ENCODE results near the gene SLC2A9. TPM values are rescaled to one million over a fixed set of nuclear protein-coding genes. Genes with fewer than 3 reads are reported as not detected.
A peak's percentile ranks its signal among the peaks of the same experiment; 100 is the strongest.

Gene SLC2A9
- total RNA-seq, 1 donor from 2014 or later: 19.0 TPM

DNA sequence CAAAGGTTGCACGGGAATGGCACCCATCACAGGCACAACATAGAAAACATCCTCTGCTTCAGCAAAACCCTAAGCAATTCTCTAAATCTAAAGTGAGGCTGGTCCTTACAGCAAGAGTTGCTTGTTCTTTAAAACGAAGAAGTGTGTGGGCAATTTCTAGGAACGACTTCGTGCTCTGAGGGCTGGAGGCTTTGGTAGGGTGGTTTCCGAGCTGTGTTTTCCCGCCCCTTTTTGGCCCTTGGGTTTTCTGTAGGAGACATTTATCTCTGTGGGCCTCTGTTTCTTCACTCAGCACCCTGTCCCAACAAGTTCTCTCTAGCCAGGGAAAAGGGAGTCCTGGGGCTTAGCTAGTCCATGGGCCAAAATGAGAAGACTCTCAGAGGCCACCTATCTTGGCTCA, 84.2 kb downstream of the SLC2A9 start:
- no peaks in the 10 kb centered on the region for H3K27me3 ChIP-seq
- H3K9me3 ChIP-seq: no peaks in the 10 kb centered on the region
- no peak for DNase-seq
- no peak overlapping the region for H3K4me3 ChIP-seq
- no peaks in the 10 kb centered on the region for H3K36me3 ChIP-seq
- no peak overlapping the region for H3K27ac ChIP-seq
- H3K4me1 ChIP-seq: no peaks in the 10 kb centered on the region
- TF ChIP-seq CTCF (IDR thresholded peaks at IDR 0.05): no peak
- intact Hi-C loops (cut with DNase I): no loop called here
- ATAC-seq: no peak

DNA sequence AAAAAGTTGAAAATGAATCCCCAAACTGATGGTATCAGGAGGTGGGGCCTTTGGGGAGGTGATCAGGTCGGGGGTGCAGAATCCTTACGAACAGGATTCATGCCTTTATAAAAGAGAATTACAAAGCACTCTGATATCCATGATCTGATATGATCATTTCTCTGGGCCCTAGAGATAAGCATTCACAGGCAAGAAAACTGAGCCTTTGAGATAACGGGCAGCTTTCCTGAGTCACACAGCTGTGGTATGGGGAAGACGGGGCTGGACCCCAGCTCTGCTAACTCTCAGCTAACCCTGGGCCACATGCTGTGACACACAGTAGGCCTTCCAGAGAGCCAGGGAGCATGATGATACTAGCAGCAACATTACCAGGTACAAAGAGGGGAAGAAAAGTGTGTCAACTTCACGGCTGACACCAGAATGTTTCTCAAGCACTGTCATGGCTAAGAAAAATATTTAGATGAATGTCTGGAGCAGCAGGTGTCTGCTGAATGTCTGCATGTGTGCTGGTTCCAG, 85.1 kb downstream of the SLC2A9 start:
- no peak overlapping the region for H3K4me3 ChIP-seq
- TF ChIP-seq CTCF (IDR thresholded peaks at IDR 0.05): no peak
- H3K27ac ChIP-seq: no peak overlapping the region
- DNase-seq (no peak), ATAC-seq (no peak)
- no peaks in the 10 kb centered on the region for H3K27me3 ChIP-seq
- intact Hi-C loops (cut with DNase I): no loop called here
- no peaks in the 10 kb centered on the region for H3K36me3 ChIP-seq
- no peaks in the 10 kb centered on the region for H3K9me3 ChIP-seq
- H3K4me1 ChIP-seq: no peaks in the 10 kb centered on the region

- Histone ChIP-seq H3K4me3 (no peak overlapping the region), H3K27me3 (no peaks in the 10 kb centered on the region), H3K9me3 (no peaks in the 10 kb centered on the region), H3K36me3 (no peaks in the 10 kb centered on the region), H3K4me1 (no peaks in the 10 kb centered on the region), H3K27ac (no peak overlapping the region)
- intact Hi-C loops (cut with DNase I): no loop called here
- DNase-seq: no peak
- peak; percentile 44 for ATAC-seq
- no peak for TF ChIP-seq CTCF (IDR thresholded peaks at IDR 0.05)
Measured at GRCh38 chr4:9933956-9934355, 87.3 kb downstream of the SLC2A9 start.

- no peak for TF ChIP-seq CTCF (IDR thresholded peaks at IDR 0.05)
- no peak for ATAC-seq
Measured at GRCh38 chr4:9933184-9933583, 88.1 kb downstream of the SLC2A9 start.

DNA sequence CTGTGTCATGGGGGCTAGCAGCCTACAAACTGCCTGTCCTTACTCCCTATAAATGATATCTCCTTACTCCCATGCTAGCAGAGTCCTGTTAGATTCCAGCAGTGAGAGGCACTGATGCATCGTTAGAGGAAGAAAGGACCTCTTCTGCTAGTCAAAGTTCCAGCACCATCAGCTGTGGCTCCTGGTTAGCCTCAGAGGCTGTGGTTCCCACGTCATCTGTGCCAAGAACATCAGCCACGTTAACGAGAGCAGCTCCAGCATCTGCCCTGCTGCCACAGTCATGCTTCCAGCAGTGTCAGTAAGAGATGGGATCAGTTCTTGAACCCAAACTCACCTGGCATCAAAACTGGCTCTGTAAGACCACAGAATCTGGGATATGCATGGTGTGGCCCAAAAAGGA, 88.5 kb downstream of the SLC2A9 start:
- no peaks in the 10 kb centered on the region for H3K36me3 ChIP-seq
- no peak overlapping the region for H3K27ac ChIP-seq
- H3K27me3 ChIP-seq: no peaks in the 10 kb centered on the region
- DNase-seq (no peak), ATAC-seq (no peak)
- H3K4me3 ChIP-seq: no peak overlapping the region
- no peaks in the 10 kb centered on the region for H3K9me3 ChIP-seq
- H3K4me1 ChIP-seq: no peaks in the 10 kb centered on the region
- no peak for TF ChIP-seq CTCF (IDR thresholded peaks at IDR 0.05)
- intact Hi-C loops (cut with DNase I): no loop called here

More at GRCh38 chr4:9933184-9933583, 88.1 kb downstream of the SLC2A9 start:
- no peaks in the 10 kb centered on the region for H3K9me3 ChIP-seq
- intact Hi-C loops (cut with DNase I): no loop called here
- H3K27me3 ChIP-seq: no peaks in the 10 kb centered on the region
- no peaks in the 10 kb centered on the region for H3K36me3 ChIP-seq
- no peak overlapping the region for H3K27ac ChIP-seq
- no peaks in the 10 kb centered on the region for H3K4me1 ChIP-seq
- no peak overlapping the region for H3K4me3 ChIP-seq
- no peak for DNase-seq

GRCh38 chr4:9931146-9931545, 90.2 kb downstream of the SLC2A9 start:
- H3K36me3 ChIP-seq: no peaks in the 10 kb centered on the region
- H3K27ac ChIP-seq: no peak overlapping the region
- no peak for TF ChIP-seq CTCF (IDR thresholded peaks at IDR 0.05)
- intact Hi-C loops (cut with DNase I): no loop called here
- no peak for DNase-seq
- ATAC-seq: no peak
- H3K9me3 ChIP-seq: no peaks in the 10 kb centered on the region
- no peaks in the 10 kb centered on the region for H3K4me1 ChIP-seq
- no peaks in the 10 kb centered on the region for H3K27me3 ChIP-seq
- H3K4me3 ChIP-seq: no peak overlapping the region

Data from upper lobe of right lung (tissue), 1 donor.